22Rv1 (cell line): ENCODE data around the gene VPS8.

Experiments used
- H3K27ac ChIP-seq: fragments of 450-650 bp; 2 replicates; pipeline ENCODE4 v1.5.1; 2017
- CTCF ChIP-seq: fragments of 450-650 bp; IDR thresholded peaks from 2 replicates; pipeline ENCODE4 v1.5.1; 2017; ENCODE audit warnings: mild to moderate bottlenecking
- ZFX ChIP-seq: fragments of 450-650 bp; IDR thresholded peaks from 2 replicates; pipeline ENCODE4 v1.6.1; 2017; ENCODE audit warnings: antibody characterized with exemption, borderline replicate concordance

VPS8 gene

GRCh38 chr3:184868477-184868876 is 56.5 kb downstream of the VPS8 start:
- TF ChIP-seq ZFX (no peak), CTCF (no peak)
- H3K27ac ChIP-seq: no peak overlapping the region

GRCh38 chr3:184872200-184872599 is 60.2 kb downstream of the VPS8 start:
- no peak overlapping the region for H3K27ac ChIP-seq
- no peak for TF ChIP-seq ZFX
- no peak for TF ChIP-seq CTCF

- H3K27ac ChIP-seq: no peak overlapping the region
- TF ChIP-seq CTCF (no peak), ZFX (no peak)
These were observed 61.2 kb downstream of the VPS8 start for GRCh38 chr3:184873141-184873540.

- no peak overlapping the region for H3K27ac ChIP-seq
- TF ChIP-seq CTCF (peak; percentile 80), ZFX (no peak)
These were observed 63.0 kb downstream of the VPS8 start for GRCh38 chr3:184874709-184875644.

GRCh38 chr3:184880276-184881019 is 68.5 kb downstream of the VPS8 start:
- TF ChIP-seq ZFX (no peak), CTCF (no peak)

GRCh38 chr3:184884359-184885017 is 72.5 kb downstream of the VPS8 start:
- TF ChIP-seq CTCF: no peak
- TF ChIP-seq ZFX: no peak
- H3K27ac ChIP-seq: no peak overlapping the region

More at GRCh38 chr3:184880276-184881019, 68.5 kb downstream of the VPS8 start:
- no peak overlapping the region for H3K27ac ChIP-seq
